GM10248 (cell line): ENCODE results near the gene AGPAT3.
"Not testable (repeated sequence)": the region's sequence is repeated elsewhere in the genome, so short reads cannot be mapped to it uniquely, and the experiment has no call there.

ENCODE experiments used
- CTCF ChIA-PET: fragments of 300-600 bp; sonication (Branson Sonifier 250); formaldehyde crosslinking; extraction: SDS; loops from one replicate; lab custom pipeline; 2021; ENCODE audit warnings: antibody characterized with exemption; lab: Yijun Ruan, JAX
- POLR2A ChIA-PET: fragments of 350-650 bp; sonication (Branson Sonifier 250); formaldehyde crosslinking; extraction: SDS; loops from one replicate; lab custom pipeline; 2020; ENCODE audit warnings: antibody characterized with exemption; lab: Yijun Ruan, JAX
- DNase-seq: peaks from one replicate; pipeline ENCODE4 v3.0.0; 2012; ENCODE audit errors: extremely low spot score
- TF ChIP-seq, protein P1 (sequence below): IDR thresholded peaks from 2 replicates; pipeline ENCODE4 v1.5.1; 2012; ENCODE audit warnings: mild to moderate bottlenecking, low read depth; ENCODE audit errors: extremely low read depth, missing control alignments, control extremely low read depth

Gene AGPAT3

DNA sequence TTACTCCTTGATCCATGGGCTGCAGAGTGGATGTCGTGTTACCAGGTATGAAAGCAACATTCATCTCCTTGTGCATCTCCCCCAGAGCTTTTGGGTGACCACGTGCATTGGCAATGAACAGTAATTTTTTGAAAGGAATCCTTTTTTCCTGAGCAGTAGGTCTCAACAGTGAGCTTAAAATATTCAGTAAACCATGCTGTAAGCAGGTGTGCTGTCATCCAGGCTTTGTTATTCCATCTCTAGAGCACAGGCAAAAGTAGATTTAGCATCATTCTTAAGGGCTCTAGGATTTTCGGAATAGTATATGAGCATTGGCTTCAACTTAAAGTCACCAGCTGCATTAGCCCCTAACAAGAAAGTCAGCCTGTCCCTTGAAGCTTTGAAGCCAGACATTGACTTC is 27.3 kb downstream of the AGPAT3 start:
- POLR2A ChIA-PET = no interaction called here
- no peak for DNase-seq
- CTCF ChIA-PET = interaction anchor here (1.0 to 2.5 kb wide), 9 partner anchors 10 to 83 kb away, joined by 3 to 8 read pairs (median 4); no protein-coding TSS in a partner anchor
- TF ChIP-seq, protein P1, sequence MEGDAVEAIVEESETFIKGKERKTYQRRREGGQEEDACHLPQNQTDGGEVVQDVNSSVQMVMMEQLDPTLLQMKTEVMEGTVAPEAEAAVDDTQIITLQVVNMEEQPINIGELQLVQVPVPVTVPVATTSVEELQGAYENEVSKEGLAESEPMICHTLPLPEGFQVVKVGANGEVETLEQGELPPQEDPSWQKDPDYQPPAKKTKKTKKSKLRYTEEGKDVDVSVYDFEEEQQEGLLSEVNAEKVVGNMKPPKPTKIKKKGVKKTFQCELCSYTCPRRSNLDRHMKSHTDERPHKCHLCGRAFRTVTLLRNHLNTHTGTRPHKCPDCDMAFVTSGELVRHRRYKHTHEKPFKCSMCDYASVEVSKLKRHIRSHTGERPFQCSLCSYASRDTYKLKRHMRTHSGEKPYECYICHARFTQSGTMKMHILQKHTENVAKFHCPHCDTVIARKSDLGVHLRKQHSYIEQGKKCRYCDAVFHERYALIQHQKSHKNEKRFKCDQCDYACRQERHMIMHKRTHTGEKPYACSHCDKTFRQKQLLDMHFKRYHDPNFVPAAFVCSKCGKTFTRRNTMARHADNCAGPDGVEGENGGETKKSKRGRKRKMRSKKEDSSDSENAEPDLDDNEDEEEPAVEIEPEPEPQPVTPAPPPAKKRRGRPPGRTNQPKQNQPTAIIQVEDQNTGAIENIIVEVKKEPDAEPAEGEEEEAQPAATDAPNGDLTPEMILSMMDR = no peak

DNA sequence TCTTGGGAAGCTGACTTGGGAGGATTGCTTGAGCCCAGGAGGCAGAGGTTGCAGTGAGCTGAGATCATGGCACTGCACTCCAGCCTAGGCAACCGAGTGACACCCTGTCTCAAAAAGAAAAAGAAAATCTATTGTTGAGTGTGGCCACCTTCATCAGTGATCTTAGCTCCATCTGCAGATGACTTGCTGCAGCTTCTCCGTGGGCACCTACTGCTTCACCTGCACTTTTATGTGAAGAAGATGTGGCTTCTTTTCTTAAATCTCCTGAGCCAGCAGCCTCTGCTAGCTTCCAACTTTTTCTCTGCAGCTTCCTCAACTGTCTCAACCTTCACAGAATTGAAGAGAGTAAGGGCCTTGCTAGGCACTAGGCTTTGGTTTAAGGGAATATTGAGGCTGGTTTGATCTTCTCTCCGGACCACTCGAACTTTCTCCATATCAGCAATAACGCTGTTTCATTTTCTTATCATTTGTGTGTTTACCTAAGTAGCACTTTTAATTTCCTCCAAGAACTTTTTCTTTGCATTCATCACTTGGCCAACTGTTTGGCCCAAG is 28.0 kb downstream of the AGPAT3 start:
- ChIA-PET CTCF (interaction anchor here (0.7 to 2.5 kb wide), 11 partner anchors 9 to 82 kb away, joined by 3 to 8 read pairs (median 4); no protein-coding TSS in a partner anchor), POLR2A (interaction anchor here (0.6 kb wide), 1 partner anchor 1721 kb away, joined by 9 read pairs; no protein-coding TSS in a partner anchor)
- TF ChIP-seq, protein P1 = no peak
- DNase-seq = no peak

DNA sequence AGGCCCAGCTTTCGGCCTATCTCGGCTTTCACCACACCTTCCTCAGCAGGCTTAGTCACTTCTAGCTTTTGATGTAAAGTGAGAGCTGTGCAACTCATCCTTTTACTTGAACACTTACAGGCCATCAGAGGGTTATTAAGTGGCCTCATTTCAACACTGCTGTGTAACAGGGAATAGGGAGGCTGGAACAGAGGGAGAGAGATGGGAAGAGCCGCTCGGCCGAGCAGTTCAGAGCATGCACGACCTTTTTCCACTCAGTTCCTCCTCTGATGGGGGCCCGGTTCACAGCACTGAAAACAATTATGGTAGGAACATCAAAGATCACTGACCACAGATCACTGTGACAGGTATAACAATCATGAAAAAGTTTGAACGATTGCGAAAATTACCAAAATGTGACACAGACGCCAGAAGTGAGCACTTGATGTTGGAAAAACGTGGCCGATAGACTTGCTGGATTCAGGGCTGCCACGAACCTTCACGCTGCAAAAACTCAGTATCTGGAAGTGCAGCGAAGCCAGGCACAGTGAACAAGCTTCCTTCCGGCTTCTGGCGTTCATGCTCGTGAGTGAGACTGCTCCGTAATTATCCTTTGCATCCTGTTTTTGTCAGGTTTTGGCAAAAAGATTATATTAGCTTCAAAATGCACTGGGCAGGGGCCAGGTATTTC is 28.6 kb downstream of the AGPAT3 start:
- ChIA-PET POLR2A (no interaction called here), CTCF (interaction anchor here (0.6 to 2.5 kb wide), 12 partner anchors 8 to 428 kb away, joined by 3 to 8 read pairs (median 4); no protein-coding TSS in a partner anchor)
- TF ChIP-seq, protein P1 = no peak
- peak; percentile 59 for DNase-seq

DNA sequence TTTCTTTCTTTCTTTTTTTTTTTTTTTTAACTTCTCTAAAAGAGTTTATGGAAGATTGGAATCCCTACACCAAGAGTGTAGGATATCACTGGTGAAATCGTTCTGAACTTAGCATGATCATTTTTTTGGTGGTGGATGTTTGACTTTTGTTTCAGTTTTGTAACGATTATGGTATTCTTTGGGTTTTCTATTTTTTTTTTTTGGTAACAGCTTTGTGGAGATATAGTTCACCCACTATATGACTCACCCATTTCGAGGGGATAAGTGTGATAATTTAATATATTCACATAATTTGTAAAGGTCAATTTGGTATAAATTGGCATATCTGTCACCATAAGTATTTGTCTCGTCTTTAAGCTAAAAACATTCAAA is 29.2 kb downstream of the AGPAT3 start:
- ChIA-PET CTCF (interaction anchor here (0.6 to 2.5 kb wide), 6 partner anchors 10 to 428 kb away, joined by 3 to 8 read pairs (median 4); no protein-coding TSS in a partner anchor), POLR2A (no interaction called here)
- TF ChIP-seq, protein P1 = no peak
- DNase-seq = no peak

DNA sequence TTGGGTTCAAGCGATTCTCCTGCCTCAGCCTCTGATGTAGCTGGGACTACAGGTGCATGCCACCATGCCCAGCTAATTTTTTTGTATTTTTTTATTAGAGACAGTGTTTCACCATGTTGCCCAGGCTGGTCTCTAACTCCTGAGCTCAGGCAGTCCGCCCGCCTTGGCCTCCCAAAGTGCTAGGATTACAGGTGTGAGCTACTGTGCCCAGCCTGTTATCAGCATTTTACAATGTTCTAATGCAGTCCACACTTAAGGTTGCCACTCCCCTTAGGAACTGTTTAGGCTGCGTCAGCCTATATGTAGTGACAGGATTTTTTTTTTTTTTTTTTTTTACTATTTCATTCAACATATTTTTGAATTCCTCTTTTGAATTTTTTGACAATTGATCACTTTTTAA is 30.2 kb downstream of the AGPAT3 start:
- ChIA-PET POLR2A (no interaction called here), CTCF (interaction anchor here (1.9 kb wide), 1 partner anchor 13 kb away, joined by 4 read pairs; no protein-coding TSS in a partner anchor)
- TF ChIP-seq, protein P1 = no peak
- DNase-seq = no peak

DNA sequence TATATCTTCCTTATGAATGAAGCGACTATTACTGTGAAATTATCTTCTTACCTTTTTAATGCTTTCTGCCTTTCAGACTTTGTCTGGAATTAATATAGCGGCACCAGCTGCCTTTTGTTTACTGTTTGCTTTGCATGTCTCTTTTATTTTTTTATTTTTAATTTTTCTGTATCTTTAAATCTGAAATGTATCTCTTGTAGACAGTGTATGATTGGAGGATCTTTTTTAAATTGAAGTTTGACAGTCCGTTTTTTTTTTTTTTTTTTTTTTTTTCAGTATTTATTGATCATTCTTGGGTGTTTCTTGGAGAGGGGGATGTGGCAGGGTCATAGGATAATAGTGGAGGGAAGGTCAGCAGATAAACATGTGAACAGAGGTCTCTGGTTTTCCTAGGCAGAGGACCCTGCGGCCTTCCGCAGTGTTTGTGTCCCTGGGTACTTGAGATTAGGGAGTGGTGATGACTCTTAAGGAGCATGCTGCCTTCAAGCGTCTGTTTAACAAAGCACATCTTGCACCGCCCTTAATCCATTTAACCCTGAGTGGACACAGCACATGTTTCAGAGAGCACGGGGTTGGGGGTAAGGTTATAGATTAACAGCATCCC is 31.8 kb downstream of the AGPAT3 start:
- DNase-seq, CTCF ChIA-PET, POLR2A ChIA-PET: not testable (repeated sequence)
